Coronary artery (tissue), 2 donors: Measurements from ENCODE around the gene MDN1.

ENCODE experiments used
- DNase-seq: peaks from one replicate; pipeline ENCODE4 v3.0.0-alpha.2; 2017; ENCODE audit warnings: low spot score
- H3K27ac ChIP-seq, 2 donors: fragments of 200-600 bp; sonication (generic); one replicate each; pipeline ENCODE4 v1.5.1; 2016 to 2019
- H3K4me3 ChIP-seq: fragments of 200-600 bp; sonication (generic); 2 replicates; pipeline ENCODE4 v1.5.1; 2016; ENCODE audit warnings: mild to moderate bottlenecking, moderate library complexity
- CTCF ChIP-seq: fragments of 200-600 bp; sonication (generic); IDR thresholded peaks from one replicate; pipeline ENCODE4 v1.5.1; 2019; ENCODE audit warnings: antibody characterized with exemption

The MDN1 gene

GRCh38 chr6:89597372-89597771, 222.2 kb downstream of the MDN1 start:
- no peak for DNase-seq
- no peak for TF ChIP-seq CTCF
- Histone ChIP-seq H3K4me3 (no peak overlapping the region), H3K27ac (no peak overlapping the region)

DNA sequence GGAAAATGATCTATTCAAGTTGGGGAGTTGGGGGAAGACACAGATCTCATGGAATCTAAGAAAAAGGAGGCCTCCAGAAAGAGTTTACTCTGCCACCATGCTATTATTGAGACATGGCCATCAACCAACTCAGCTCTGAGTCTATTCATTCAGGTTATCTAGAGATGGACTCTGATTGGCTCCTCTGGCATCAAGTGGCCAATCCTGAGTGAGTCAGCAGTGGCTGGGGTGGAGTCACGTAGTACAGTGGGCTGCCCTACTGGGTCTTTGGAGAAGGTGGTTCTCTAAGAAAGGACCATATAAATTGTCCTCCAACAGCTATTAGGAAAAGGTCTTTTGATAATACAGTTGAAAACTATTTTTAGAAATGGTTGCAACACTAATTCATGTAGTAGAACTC, 223.1 kb downstream of the MDN1 start:
- H3K4me3 ChIP-seq = no peak overlapping the region
- DNase-seq = no peak
- peak overlapping the region in 1 of 2 donors; percentile 49 for H3K27ac ChIP-seq
- TF ChIP-seq CTCF = no peak

DNA sequence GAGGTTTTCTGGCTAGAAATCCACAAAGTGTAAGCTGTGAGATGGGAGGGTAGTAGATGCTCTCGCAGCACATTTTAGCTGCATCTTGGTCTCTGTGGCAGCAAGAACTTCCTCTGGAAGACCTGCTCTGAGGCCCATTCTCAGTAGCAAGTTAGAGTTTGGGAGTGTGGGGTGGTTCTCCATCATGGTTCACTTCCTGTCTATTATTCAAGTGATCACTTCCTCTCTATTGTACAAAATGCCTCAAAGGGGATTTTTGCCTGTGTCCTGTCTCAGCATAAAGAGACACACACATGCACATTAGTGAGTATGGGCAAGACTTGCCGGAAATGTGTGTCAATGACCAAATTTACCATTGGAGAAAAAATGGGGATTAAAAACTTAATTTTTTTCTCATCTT, 223.5 kb downstream of the MDN1 start:
- TF ChIP-seq CTCF = no peak
- Histone ChIP-seq H3K4me3 (no peak overlapping the region), H3K27ac (no peak overlapping the region)
- DNase-seq = no peak
